ENCODE measurements around the gene AJAP1. TPM values are rescaled to one million over a fixed set of nuclear protein-coding genes. Genes with fewer than 3 reads are reported as not detected.

AJAP1 gene
- total RNA-seq, 5 donors from 2014 or later (not counting 1 experiment from before 2014, with no cell fraction given), result 0.44 to 4.4 (median 0.61) TPM

GRCh38 chr1:4678066-4678717 is 23.8 kb downstream of the AJAP1 start:
- DNase-seq, result no peak
- H3K27me3 ChIP-seq (replicated peaks in 1 of 2; ENCODE audit: control insufficient read depth in 2 of 2, extremely low read depth in 1 of 2, insufficient read depth in 2 of 2, low read length in 1 of 2), result peaks cover 0 to 7% of the 10 kb centered on the region in 2 experiments
- no peaks in the 10 kb centered on the region for H3K4me1 ChIP-seq (ENCODE audit: control insufficient read depth in 1 of 2, extremely low read depth in 1 of 2, insufficient read depth in 2 of 2, low read length in 2 of 2)
- H3K27me3 Mint-ChIP-seq, result peaks cover 0 to 6% of the 10 kb centered on the region in 2 donors
- no peaks in the 10 kb centered on the region for H3K9me3 ChIP-seq
- H3K9me3 Mint-ChIP-seq, result peaks cover 11 to 30% (median 24%) of the 10 kb centered on the region in 3 donors
- no peak overlapping the region for H3K27ac Mint-ChIP-seq
- 44% methylated on average over 1 of the region's 3 CpGs for WGBS (ENCODE audit: insufficient coverage)
- no peak overlapping the region for H3K27ac ChIP-seq (ENCODE audit: low read length)
- H3K4me3 ChIP-seq (ENCODE audit: control insufficient read depth in 1 of 2, extremely low read depth in 1 of 2, low read length in 1 of 2), result no peak overlapping the region
- ATAC-seq (replicated peaks in 1 of 4), result no peak
- no peaks in the 10 kb centered on the region for H3K4me1 Mint-ChIP-seq
- H3K36me3 ChIP-seq (ENCODE audit: control insufficient read depth in 2 of 2, extremely low read depth in 1 of 2, insufficient read depth in 1 of 2, low read length in 1 of 2), result no peaks in the 10 kb centered on the region
- H3K36me3 Mint-ChIP-seq, result no peaks in the 10 kb centered on the region
- ChIA-PET CTCF (no interaction called here), POLR2A (no interaction called here)
- no peak overlapping the region for H3K4me3 Mint-ChIP-seq

- no peaks in the 10 kb centered on the region for H3K9me3 ChIP-seq
- ChIA-PET CTCF (no interaction called here), POLR2A (no interaction called here)
- WGBS (ENCODE audit: insufficient coverage), result 73% methylated on average over 8 of the region's 9 CpGs
- Mint-ChIP-seq H3K27ac (no peak overlapping the region), H3K27me3 (peaks cover under 1 to 20% of the 10 kb centered on the region in 2 donors), H3K4me1 (no peaks in the 10 kb centered on the region), H3K36me3 (no peaks in the 10 kb centered on the region), H3K4me3 (no peak overlapping the region), H3K9me3 (peaks cover 11 to 30% (median 24%) of the 10 kb centered on the region in 3 donors)
- H3K36me3 ChIP-seq (ENCODE audit: control insufficient read depth in 2 of 2, extremely low read depth in 1 of 2, insufficient read depth in 1 of 2, low read length in 1 of 2), result no peaks in the 10 kb centered on the region
- H3K4me3 ChIP-seq (ENCODE audit: control insufficient read depth in 1 of 2, extremely low read depth in 1 of 2, low read length in 1 of 2), result no peak overlapping the region
- H3K27ac ChIP-seq (ENCODE audit: low read length), result no peak overlapping the region
- H3K4me1 ChIP-seq (ENCODE audit: control insufficient read depth in 1 of 2, extremely low read depth in 1 of 2, insufficient read depth in 2 of 2, low read length in 2 of 2), result no peaks in the 10 kb centered on the region
- no peak for DNase-seq
- H3K27me3 ChIP-seq (replicated peaks in 1 of 2; ENCODE audit: control insufficient read depth in 2 of 2, extremely low read depth in 1 of 2, insufficient read depth in 2 of 2, low read length in 1 of 2), result peaks cover 0 to 16% of the 10 kb centered on the region in 2 experiments
- no peak for ATAC-seq (replicated peaks in 1 of 4)
Measured at GRCh38 chr1:4681026-4681425, 26.6 kb downstream of the AJAP1 start.

GRCh38 chr1:4682607-4683220 is 28.3 kb downstream of the AJAP1 start:
- Histone ChIP-seq H3K4me1 (ENCODE audit: control insufficient read depth in 1 of 2, extremely low read depth in 1 of 2, insufficient read depth in 2 of 2, low read length in 2 of 2) (no peaks in the 10 kb centered on the region), H3K36me3 (ENCODE audit: control insufficient read depth in 2 of 2, extremely low read depth in 1 of 2, insufficient read depth in 1 of 2, low read length in 1 of 2) (no peaks in the 10 kb centered on the region), H3K27me3 (replicated peaks in 1 of 2; ENCODE audit: control insufficient read depth in 2 of 2, extremely low read depth in 1 of 2, insufficient read depth in 2 of 2, low read length in 1 of 2) (peaks cover 0 to 21% of the 10 kb centered on the region in 2 experiments), H3K27ac (ENCODE audit: low read length) (no peak overlapping the region), H3K4me3 (ENCODE audit: control insufficient read depth in 1 of 2, extremely low read depth in 1 of 2, low read length in 1 of 2) (no peak overlapping the region), H3K9me3 (no peaks in the 10 kb centered on the region)
- Mint-ChIP-seq H3K36me3 (no peaks in the 10 kb centered on the region), H3K4me1 (no peaks in the 10 kb centered on the region), H3K4me3 (no peak overlapping the region), H3K27me3 (peaks cover 3 to 31% of the 10 kb centered on the region in 2 donors), H3K27ac (no peak overlapping the region), H3K9me3 (peaks cover 11 to 28% (median 24%) of the 10 kb centered on the region in 3 donors)
- CTCF ChIA-PET, result no interaction called here
- 67% methylated on average over 1 of the region's 2 CpGs for WGBS (ENCODE audit: insufficient coverage)
- ATAC-seq (replicated peaks in 1 of 4) (no peak), DNase-seq (no peak)
- POLR2A ChIA-PET, result no interaction called here

GRCh38 chr1:4684136-4684535 is 29.7 kb downstream of the AJAP1 start:
- DNase-seq (no peak), ATAC-seq (replicated peaks in 1 of 4) (no peak)
- Mint-ChIP-seq H3K27me3 (peaks cover 3 to 31% of the 10 kb centered on the region in 2 donors), H3K36me3 (no peaks in the 10 kb centered on the region), H3K27ac (peak overlapping the region in 1 of 2 donors; percentile 33), H3K4me1 (no peaks in the 10 kb centered on the region), H3K4me3 (no peak overlapping the region), H3K9me3 (peaks cover 0 to 15% (median 15%) of the 10 kb centered on the region in 3 donors)
- no peaks in the 10 kb centered on the region for H3K36me3 ChIP-seq (ENCODE audit: control insufficient read depth in 2 of 2, extremely low read depth in 1 of 2, insufficient read depth in 1 of 2, low read length in 1 of 2)
- ChIA-PET POLR2A (no interaction called here), CTCF (no interaction called here)
- no peaks in the 10 kb centered on the region for H3K9me3 ChIP-seq
- no peak overlapping the region for H3K4me3 ChIP-seq (ENCODE audit: control insufficient read depth in 1 of 2, extremely low read depth in 1 of 2, low read length in 1 of 2)
- no peaks in the 10 kb centered on the region for H3K4me1 ChIP-seq (ENCODE audit: control insufficient read depth in 1 of 2, extremely low read depth in 1 of 2, insufficient read depth in 2 of 2, low read length in 2 of 2)
- H3K27ac ChIP-seq (ENCODE audit: low read length), result no peak overlapping the region
- H3K27me3 ChIP-seq (replicated peaks in 1 of 2; ENCODE audit: control insufficient read depth in 2 of 2, extremely low read depth in 1 of 2, insufficient read depth in 2 of 2, low read length in 1 of 2), result peaks cover 0 to 24% of the 10 kb centered on the region in 2 experiments
- WGBS (ENCODE audit: insufficient coverage), result 75% methylated on average over 6 of the region's 8 CpGs

GRCh38 chr1:4684864-4685522 is 30.6 kb downstream of the AJAP1 start:
- Histone ChIP-seq H3K27me3 (replicated peaks in 1 of 2; ENCODE audit: control insufficient read depth in 2 of 2, extremely low read depth in 1 of 2, insufficient read depth in 2 of 2, low read length in 1 of 2) (peaks cover 0 to 24% of the 10 kb centered on the region in 2 experiments), H3K36me3 (ENCODE audit: control insufficient read depth in 2 of 2, extremely low read depth in 1 of 2, insufficient read depth in 1 of 2, low read length in 1 of 2) (no peaks in the 10 kb centered on the region), H3K4me3 (ENCODE audit: control insufficient read depth in 1 of 2, extremely low read depth in 1 of 2, low read length in 1 of 2) (no peak overlapping the region), H3K27ac (ENCODE audit: low read length) (no peak overlapping the region), H3K9me3 (no peaks in the 10 kb centered on the region), H3K4me1 (ENCODE audit: control insufficient read depth in 1 of 2, extremely low read depth in 1 of 2, insufficient read depth in 2 of 2, low read length in 2 of 2) (no peaks in the 10 kb centered on the region)
- Mint-ChIP-seq H3K9me3 (peaks cover 0 to 9% (median 9%) of the 10 kb centered on the region in 3 donors), H3K27ac (no peak overlapping the region), H3K27me3 (peaks cover 3 to 31% of the 10 kb centered on the region in 2 donors), H3K4me1 (no peaks in the 10 kb centered on the region), H3K36me3 (no peaks in the 10 kb centered on the region), H3K4me3 (no peak overlapping the region)
- no peak for ATAC-seq (replicated peaks in 1 of 4)
- CTCF ChIA-PET, result no interaction called here
- 31% methylated on average over 4 of the region's 7 CpGs for WGBS (ENCODE audit: insufficient coverage)
- POLR2A ChIA-PET, result no interaction called here
- DNase-seq, result no peak

GRCh38 chr1:4685523-4685865 is 31.1 kb downstream of the AJAP1 start:
- H3K36me3 ChIP-seq (ENCODE audit: control insufficient read depth in 2 of 2, extremely low read depth in 1 of 2, insufficient read depth in 1 of 2, low read length in 1 of 2), result no peaks in the 10 kb centered on the region
- Mint-ChIP-seq H3K4me1 (no peaks in the 10 kb centered on the region), H3K27me3 (peaks cover 3 to 31% of the 10 kb centered on the region in 2 donors), H3K4me3 (no peak overlapping the region), H3K9me3 (peaks cover 0 to 5% (median 4%) of the 10 kb centered on the region in 3 donors), H3K27ac (no peak overlapping the region), H3K36me3 (no peaks in the 10 kb centered on the region)
- no peak overlapping the region for H3K27ac ChIP-seq (ENCODE audit: low read length)
- DNase-seq (no peak), ATAC-seq (replicated peaks in 1 of 4) (no peak)
- H3K27me3 ChIP-seq (replicated peaks in 1 of 2; ENCODE audit: control insufficient read depth in 2 of 2, extremely low read depth in 1 of 2, insufficient read depth in 2 of 2, low read length in 1 of 2), result peaks cover 0 to 24% of the 10 kb centered on the region in 2 experiments
- 83% methylated on average over 4 of the region's 6 CpGs for WGBS (ENCODE audit: insufficient coverage)
- POLR2A ChIA-PET, result no interaction called here
- H3K4me1 ChIP-seq (ENCODE audit: control insufficient read depth in 1 of 2, extremely low read depth in 1 of 2, insufficient read depth in 2 of 2, low read length in 2 of 2), result no peaks in the 10 kb centered on the region
- H3K4me3 ChIP-seq (ENCODE audit: control insufficient read depth in 1 of 2, extremely low read depth in 1 of 2, low read length in 1 of 2), result no peak overlapping the region
- CTCF ChIA-PET, result no interaction called here
- no peaks in the 10 kb centered on the region for H3K9me3 ChIP-seq

Data from T-cell (primary cell).